SHP77 treated with DMSO at 0.1 percent for 48 hours (cell line): Measurements from ENCODE around the gene C2orf76.
"Not testable (repeated sequence)": the region's sequence is repeated elsewhere in the genome, so short reads cannot be mapped to it uniquely, and the experiment has no call there.

Experiments used
- DNase-seq: peaks from one replicate; lab custom pipeline; 2025; lab: John Stamatoyannopoulos, UW

The C2orf76 gene

DNA sequence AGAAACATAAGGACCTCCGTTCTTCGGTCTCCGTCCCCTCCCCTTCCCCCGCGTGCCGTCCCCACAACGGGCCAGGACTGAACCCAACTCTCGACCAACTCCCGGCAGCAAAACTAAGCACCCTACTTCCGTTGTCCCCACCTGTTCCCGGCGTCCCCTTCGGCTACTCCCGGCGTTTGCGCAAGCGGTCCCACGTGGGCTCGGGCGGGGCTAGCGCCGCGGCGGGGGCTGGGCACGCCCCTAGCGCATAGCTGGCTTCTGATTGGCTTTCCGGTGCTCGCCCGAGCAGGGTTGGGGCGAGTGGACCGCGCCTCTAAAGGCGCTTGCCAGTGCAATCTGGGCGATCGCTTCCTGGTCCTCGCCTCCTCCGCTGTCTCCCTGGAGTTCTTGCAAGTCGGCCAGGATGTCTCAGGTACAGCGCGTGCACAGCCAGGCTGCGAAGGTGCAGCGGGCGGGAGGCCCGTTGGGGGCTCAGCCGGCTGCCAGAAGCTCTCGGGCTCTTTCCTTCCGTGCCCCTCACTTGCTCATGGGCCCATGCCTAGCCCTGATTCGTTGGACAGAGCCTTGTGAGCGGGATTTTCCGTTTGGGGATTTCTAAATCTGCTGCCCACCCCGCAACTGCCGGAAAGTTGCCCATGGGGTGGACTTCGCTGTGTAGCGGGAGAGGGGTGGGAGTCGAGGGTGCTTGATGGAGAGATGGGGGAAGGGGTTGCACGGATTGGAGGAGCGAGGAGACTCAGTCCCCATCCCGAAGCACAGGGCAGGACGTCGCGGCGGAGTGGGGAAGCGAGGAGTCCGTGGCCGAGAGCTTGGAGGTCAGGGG, at the start of gene C2orf76, which contains the start of gene DBI:
Gene C2orf76, minus strand, starts transcription at position 186 of the 823 bp plus-strand sequence. CDS start 26,875 bp downstream, outside the sequence.
Gene DBI, plus strand, starts transcription at position 329 of the 823 bp plus-strand sequence. Its CDS starts 75 bp downstream, at position 404.
- peak; percentile 89 for DNase-seq

DNA sequence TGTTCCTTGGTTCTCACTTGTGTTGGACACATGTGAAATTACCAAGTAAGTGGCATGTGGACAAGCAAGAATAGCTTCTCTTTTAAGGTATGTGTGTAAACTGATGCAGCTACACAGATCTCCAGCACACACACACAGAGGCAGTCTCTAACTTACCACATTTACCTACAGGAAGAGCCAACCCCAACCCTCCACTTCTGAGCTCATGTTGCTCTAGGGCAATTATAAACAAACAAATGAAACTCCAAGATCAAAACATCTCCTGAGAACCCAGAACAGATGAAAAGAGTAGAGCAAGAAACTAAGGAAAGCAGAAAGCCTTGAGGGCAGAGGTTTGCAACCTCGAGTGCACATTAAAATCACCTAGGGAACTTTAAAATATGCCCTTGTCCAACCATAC, 49.0 kb upstream of the C2orf76 start:
- DNase-seq: no peak

DNA sequence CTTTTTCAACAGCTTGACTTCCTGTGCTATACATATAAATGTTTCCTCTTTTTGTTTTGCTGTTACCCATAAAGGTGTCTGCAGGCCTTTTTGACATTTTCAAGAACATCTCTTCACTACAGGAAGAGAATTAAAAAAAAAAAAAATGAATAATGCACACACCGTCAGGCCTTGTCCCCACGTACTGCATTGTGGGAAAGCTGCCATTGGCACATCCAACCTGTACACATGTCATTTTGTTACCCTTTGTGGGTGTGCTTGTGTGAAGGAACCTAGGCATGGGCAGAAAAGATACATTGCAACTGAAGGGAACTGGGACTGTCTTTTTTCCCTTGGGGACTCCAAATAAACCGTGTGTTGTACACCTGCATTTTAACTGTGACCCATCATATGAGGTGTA, 48.3 kb upstream of the C2orf76 start:
- DNase-seq: no peak

DNA sequence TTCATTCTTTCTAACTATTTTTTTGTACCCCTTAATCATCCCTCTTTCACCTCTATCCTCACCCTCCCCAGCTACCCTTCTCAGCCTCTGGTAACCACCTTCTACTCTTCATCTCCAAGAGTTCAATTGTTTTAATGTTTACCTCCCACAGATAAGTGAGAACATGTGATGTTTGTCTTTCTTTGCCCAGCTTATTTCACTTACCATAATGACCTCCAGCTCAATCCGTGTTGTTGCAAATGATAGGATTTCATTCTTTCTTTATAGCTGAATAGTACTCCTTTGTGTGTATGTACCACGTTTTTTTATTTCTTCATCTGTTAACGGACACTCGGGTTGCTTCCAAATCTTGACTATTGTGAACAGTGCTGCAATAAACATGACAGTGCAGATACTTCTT, 42.9 kb upstream of the C2orf76 start:
- no peak for DNase-seq

DNA sequence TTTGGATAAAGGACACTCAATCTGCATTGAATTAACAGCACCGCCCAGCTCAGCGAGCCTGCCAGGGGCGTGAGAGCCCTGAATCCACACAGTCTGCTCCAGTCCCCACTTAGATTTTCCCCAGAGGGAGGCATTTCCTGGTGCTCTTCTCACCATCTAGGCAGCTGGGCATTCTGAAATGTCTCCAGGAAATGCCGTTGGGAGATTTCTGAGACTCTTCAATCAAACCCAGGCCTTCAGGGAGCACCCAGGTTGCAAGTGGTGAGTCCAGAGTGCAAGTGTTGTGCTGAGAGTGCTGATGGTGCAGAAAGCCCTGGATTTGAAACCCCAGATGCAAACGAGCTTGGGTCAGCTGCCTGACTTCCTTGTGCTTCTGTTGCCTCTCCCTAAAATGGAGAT, 41.6 kb upstream of the C2orf76 start:
- no peak for DNase-seq

DNA sequence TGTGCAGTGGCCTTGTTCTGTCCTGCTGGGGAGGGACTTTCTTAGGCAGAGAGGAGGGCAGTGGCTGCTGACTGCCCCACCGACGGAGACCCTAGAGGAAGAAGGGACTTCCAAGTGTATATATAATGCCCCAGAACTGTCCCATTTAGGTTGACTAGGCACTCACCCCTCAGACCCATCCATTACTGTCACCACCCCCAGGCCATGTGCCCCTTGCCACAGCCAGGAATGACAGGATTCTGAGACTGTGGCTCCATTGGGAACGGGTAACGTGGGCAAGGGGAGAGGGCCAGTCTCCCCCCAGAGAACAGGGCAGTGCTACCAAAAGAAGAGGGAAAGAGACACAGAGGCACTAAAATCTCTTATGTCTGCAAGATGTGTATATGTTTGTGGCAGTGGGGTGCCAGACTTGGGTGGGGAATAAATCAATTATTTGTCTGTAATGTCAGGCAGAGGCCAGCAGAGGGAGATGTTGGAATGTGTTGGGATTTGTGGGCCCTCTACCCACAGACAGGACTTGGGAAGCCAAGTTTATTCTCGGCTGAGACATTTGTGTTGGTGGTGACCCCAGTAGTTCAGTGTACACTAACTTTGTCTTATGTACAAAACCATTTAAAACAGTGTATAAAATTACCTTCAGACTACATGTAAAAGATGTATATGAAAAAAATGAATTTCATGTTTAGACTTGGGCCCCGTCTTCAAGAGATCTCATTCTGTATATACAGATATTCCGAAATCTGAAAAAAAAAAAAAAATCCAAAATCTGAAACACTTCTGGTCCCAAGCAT, 41.0 kb upstream of the C2orf76 start:
- DNase-seq: no peak

DNA sequence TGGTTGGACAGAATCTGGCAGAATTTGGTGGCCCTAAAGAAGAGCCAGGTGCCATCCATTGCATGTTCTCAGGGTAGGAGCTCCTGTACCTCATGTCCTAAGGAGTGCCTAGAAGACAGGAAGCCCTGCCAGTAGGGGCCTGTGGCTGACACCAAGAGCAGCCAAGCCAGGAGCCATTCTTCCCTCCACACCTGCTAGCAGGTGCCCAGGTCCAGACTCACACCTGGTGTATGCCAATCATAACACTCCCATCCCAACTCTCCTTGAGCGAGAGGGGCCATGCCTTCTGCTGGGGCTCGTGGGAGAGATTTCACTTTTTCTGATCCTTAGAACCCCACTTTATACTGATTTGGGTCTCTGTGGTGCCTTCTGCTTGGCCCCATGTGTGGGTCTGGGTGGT, 38.5 kb upstream of the C2orf76 start:
- no peak for DNase-seq

DNA sequence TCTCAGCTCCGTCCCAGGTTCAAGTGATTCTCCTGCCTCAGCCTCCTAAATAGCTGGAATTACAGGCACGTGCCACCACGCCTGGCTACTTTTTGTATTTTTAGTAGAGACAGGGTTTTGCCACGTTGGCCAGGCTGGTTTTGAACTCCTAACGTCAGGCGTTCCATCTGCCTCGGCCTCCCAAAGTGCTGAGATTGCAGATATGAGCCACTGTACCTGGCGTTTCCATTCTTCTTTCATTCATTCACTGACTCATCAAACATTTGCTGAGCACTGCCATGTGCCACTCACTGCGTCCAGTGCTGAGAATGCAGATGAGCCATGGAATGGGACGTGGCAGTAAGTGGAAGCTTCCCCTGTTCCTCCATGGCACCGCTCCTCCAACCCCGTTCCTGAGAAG, 37.0 kb upstream of the C2orf76 start:
- not testable (repeated sequence) for DNase-seq

DNA sequence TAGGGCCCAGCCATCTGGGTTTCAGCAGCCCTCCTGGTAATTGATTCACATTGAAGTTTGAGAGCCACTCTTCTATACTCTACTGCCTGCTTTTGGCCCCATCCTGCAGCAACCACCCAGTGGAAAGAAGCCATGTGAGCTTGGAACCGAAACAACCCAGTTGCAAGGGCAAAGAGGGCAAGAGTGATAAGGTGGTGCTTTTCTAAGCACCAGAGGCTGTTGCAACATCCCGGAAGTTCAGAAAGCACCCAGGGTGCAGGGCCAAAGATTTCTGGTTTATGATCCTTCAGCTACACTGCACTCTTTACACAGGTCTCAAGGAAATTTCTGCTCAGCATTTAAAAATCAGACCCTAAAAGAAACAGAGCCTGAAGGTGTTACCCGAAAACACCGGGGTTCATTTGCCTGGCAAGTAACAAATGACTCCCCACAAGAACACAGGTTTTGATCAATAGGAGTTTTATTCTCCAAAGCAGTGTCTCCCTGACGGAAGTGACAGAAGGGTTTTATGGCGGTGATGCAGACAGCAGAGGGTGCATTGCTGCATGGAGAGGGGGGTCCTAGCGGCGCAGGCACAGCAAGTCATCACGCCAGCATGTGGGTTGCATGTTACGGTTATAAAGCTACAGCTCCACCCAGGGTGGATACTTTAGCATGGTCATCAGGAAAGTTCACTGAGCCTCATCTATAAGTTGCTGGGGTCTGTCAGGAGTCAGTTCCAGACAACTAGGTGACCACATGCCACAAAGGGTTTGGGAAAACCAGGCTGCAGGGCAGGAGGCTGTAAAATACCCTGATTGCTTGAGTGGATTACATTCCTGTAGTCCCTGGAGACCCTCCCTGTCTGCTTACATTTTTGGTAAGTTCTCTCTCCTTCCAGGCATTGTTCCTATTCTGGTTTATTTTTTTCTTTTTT, 36.3 kb upstream of the C2orf76 start:
- no peak for DNase-seq

DNA sequence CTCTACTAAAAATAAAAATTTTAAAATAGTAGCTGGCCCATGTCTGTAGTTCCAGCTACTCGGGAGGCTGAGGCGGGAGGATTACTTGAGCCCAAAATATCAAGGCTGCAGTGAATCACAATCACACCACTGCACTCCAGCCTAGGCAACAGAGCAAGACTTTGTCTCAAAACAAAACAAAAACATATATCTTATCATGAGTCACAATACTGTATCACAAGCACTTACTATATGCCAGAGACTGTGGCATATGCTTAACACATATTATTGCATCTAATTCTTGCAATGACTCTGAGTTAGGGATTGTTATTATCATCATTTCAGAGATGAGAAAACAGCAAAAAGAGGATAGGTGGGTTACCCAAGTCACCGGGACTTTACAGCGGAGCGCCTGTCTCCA, 35.5 kb upstream of the C2orf76 start:
- no peak for DNase-seq

DNA sequence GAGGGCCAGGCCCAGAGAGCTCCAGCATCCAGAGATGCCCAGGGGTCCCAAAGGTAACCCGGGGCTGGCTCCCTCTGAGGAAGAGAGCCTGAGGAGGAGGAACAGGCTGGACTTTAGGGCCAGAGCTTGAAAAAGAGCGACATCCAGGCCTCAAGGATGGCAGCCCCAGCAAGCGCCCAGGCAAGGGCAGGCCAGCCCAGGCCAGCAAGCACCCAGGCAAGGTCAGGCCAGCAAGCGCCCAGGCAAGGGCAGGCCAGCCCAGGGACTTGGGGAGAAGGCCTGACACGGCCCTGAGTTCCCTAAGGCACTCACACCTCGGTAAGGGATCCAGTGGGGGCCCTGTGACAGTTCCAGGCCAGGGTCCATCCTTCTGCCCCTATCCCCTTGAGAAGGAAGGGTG, 30.6 kb upstream of the C2orf76 start:
- DNase-seq: no peak

DNA sequence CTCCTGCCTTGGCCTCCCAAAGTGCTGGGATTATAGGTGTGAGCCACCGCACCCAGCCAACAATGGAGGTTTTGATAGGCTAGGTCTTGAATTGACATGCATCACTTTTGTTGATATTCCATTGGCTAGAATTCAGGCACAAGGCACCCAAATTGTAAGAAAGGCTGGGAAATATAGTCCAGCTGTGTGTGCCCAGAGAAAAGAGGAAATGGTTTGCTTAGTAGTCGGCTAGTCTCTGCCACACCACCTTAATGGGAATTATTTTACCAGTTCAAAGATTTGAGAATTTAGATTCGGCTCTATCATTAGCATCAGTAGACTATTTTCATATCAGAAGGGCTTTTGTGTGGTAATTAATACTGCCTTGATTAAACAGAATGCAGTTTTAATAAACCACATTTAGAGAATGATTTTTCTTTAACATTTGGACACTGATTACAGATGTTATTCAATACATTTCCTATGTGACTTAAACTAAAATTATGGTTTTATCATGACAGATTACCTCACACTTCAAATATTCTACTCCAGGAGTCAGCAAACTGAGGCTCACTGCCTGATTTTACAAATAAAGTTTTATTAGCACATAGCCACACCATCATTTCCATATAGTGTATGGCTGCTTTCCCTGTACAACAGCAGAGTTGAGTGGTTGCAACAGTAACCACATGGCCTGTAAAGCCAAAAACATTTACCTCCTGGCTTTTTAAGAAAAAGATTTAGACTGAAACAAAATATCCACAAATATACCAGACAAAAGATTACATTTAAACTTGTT, 27.5 kb upstream of the C2orf76 start:
- no peak for DNase-seq

DNA sequence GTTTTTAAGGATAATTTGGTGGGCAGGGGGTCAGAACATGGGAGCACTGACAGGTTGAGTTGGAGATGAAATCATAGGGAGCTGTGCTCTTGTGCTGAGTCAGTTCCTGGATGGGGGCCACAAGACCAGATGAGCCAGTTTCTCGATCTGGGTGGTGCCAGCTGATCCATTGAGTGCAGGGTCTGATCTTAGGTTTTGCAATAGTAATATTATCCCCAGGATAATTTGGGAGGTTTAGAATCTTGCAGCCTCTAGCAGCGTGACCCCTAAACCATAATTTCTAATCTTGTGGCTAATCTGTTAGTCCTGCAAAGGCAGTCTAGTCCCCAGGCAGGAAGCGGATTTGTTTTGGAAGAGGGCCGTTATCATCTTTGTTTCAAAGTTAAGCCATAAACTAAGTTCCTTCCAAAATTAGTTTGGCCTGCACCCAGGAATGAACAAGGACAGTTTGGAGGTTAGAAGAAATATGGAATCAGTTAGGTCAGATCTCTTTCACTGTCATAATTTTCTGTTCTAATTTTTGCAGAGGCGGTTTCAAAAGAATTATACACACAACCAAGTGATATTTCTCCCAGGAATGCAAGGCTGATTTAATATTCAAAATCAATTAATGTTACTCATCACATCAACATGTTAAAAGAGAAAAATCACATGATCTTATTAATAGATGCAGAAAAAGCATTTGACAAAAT, 23.1 kb upstream of the C2orf76 start:
- DNase-seq: no peak

DNA sequence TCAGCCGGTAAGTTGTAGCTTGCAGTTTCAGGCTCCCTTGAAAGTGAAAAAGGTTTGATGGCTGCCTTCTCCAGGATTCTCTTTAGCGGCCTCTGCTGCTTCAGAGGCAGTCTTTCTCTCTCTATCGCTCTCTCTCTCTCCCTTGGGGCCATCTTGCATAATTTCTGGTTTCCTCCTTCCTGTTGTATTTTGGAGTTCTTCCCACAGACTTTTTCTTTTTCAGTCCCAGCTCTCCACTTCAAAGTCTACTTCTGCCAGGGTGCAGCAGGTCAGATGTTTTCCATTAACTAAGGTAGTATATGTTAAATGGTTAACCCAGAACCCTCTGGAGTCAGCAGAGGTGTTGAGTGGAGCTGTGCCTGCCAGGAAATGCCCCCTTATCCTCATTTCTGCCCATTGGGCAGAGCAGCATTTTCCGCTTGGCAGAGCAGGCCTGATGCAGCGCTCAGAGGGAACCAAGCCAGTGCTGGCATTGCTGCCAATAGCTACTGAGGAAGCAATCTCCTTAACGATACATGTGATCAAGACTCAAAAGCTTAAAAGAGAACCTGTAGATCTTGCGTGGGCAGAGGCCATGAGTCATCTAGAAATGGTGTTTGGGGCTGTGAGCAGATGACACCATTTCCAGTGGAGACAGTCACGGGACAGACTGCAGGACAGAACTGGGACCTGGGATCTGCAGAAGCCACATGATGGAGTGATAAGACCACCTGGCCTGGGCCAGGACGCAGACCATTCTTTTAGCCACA, 20.9 kb upstream of the C2orf76 start:
- no peak for DNase-seq

DNA sequence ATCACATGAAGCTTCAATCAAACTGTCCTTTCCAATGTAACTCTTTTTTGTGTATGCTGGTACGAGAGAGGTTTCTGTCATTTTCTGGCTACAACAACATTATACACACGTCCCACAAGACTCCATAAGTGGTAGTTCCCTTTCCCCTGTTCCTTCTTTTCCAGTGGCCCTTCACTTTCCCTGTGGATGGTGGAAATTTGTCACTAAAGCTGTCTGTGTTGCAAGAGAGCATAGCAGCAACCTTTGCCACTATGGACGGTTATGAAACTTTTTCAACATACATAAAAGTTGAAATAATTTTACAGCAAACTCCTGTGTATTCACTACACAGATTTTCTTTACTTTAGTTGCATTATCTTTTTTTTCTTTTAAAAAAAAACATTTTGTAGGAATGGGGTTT, 18.8 kb upstream of the C2orf76 start:
- DNase-seq: no peak

DNA sequence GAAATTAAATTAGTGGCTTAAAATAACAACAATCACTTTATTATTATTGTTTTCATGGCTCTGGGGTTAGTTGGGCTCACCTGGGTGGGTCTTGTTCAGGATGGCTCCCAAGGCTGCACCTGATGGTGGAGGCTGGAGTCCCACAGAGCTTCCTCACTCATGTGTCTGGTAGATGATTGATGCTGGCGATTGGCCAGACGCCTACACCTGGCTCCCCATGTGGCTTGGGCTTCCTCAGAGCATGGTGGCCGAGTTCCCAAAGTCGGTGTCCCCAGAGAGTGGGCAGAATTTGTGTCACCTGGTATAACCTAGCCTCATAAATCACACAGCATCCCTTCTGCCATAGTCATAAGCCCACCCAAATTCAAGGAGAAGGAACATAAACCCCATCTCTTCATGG, 18.3 kb upstream of the C2orf76 start:
- no peak for DNase-seq

DNA sequence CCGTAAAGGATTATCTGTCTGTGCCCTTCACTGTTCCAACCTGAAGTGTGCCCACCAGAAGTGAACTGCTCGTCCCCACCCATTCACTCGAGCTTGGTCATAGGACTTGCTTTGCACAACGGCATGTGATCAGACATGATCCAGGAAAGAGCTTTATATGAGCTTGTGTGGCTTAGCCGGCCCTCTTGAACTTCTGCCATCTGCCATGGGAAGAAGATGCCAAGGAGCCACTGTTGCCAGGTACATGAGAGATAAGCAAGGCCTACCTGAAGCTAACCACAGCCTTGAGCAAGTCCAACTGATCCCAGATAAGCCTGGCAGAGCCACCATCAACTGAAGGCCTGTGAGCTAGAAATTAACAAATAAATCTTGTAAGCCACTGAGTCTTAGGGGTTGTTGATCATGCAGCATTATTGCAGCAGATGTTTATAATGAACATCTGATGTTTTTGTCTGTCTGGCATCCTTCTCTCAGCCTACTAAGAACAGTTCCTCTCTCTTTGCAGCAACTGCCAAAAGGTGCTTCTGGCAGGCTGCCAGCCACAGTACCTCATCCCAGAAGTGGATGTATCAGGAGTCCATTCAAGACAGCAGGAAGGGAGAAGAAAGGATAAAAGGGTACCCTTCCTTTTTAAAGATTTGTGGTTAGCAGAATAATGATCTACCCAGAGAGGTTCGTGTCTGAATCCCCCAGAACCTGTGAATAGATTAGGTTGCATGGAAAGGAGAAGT, 16.9 kb upstream of the C2orf76 start:
- no peak for DNase-seq

DNA sequence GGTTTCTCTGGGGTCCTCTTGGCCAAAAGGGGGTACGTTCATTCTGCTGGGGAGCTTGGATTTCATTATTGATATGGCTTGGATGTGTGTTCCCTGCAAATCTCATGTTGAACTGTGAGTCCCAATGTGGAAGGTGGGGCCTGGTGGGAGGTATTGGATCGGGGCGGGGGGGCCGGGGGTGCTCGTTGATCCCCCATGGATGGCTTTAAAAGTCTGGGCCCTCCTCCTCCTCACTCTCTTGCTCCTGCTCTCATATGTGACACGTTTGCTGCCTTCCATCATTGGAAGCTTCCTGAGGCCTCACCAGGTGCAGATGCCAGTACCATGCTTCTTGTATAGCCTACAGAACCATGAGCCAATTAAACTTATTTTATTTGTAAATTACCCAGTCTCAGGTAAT, 11.9 kb upstream of the C2orf76 start:
- no peak for DNase-seq

DNA sequence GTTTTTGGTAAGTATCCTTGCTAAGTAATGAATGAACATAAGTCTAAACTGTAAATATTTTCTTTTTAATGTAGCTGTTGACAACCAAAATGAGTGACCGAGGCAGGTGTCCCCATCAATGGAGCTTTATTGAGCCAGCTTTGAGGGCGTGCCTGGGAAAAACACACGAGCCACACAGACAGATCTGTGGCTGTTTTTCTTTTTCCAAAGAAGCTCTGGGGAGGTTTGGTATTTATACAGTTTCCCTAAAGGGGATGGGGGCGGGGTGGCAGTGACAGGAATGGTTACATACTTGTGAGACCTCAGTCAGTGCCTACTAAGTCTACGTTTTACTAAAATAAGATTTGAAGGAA, 11.3 kb upstream of the C2orf76 start:
- DNase-seq: no peak
